Panc1 (cell line): ENCODE data around the gene USH2A. TPM values are rescaled to one million over a fixed set of nuclear protein-coding genes. Genes with fewer than 3 reads are reported as not detected.

Source experiments
- ATAC-seq: fragments of 200-7000 bp; cut with Tn5 transposase; 2 replicates; pipeline ENCODE4 v1.9.1; 2020; ENCODE audit warnings: mild to moderate bottlenecking, moderate library complexity
- BruUV-seq: library from RNA; stranded (reverse); fragments of 400-500 nt; replicated peaks from 2 replicates; lab custom pipeline; 2021; lab: Mats Ljungman, UMichigan
- CTCF ChIA-PET: fragments of 300-600 bp; sonication (Branson Sonifier 250); formaldehyde crosslinking; loops from one replicate; lab custom pipeline; 2022; ENCODE audit warnings: antibody characterized with exemption; lab: Charles Lee
- POLR2A ChIA-PET: fragments of 300-600 bp; sonication (Branson Sonifier 250); formaldehyde crosslinking; loops from one replicate; lab custom pipeline; 2022; ENCODE audit warnings: antibody characterized with exemption; lab: Charles Lee
- DNase-seq: peaks from one replicate; pipeline ENCODE4 v3.0.0-alpha.2; 2010; ENCODE audit warnings: low read depth, low spot score
- H3K27ac ChIP-seq: 2 replicates; pipeline ENCODE4 v1.5.1; 2011; ENCODE audit warnings: mild to moderate bottlenecking, low read length, inconsistent platforms
- H3K27me3 ChIP-seq: fragments of 200-500 bp; sonication (Bioruptor generic); 2 replicates; pipeline ENCODE4 v1.6.0; 2014; ENCODE audit warnings: low read length, inconsistent platforms; ENCODE audit not compliant: control insufficient read depth, insufficient read depth
- H3K36me3 ChIP-seq: fragments of 200-500 bp; sonication (Bioruptor generic); 2 replicates; pipeline ENCODE4 v1.5.1; 2014; ENCODE audit warnings: inconsistent platforms, mild to moderate bottlenecking, low read length, moderate library complexity; ENCODE audit not compliant: control insufficient read depth, insufficient read depth
- H3K4me1 ChIP-seq: 2 replicates; pipeline ENCODE4 v1.5.1; 2011; ENCODE audit warnings: inconsistent platforms, mild to moderate bottlenecking, low read length, moderate library complexity; ENCODE audit not compliant: control insufficient read depth, insufficient read depth
- H3K4me3 ChIP-seq, 2 experiments: 2 replicates each; pipeline ENCODE4 v1.5.1; 2011 to 2012; ENCODE audit warnings: low read depth in 2 of 2, low read length in 2 of 2, mild to moderate bottlenecking in 2 of 2, inconsistent platforms in 1 of 2, moderate library complexity in 1 of 2
- H3K9me3 ChIP-seq: fragments of 200-500 bp; sonication (Bioruptor generic); 2 replicates; pipeline ENCODE4 v1.5.1; 2014; ENCODE audit warnings: low read depth, mild to moderate bottlenecking, inconsistent platforms, low read length, moderate library complexity; ENCODE audit not compliant: control insufficient read depth, insufficient read depth
- CTCF ChIP-seq: fragments of 450-650 bp; IDR thresholded peaks from 2 replicates; pipeline ENCODE4 v1.5.1; 2017; ENCODE audit warnings: mild to moderate bottlenecking
- POLR2AphosphoS5 ChIP-seq: IDR thresholded peaks from 2 replicates; pipeline ENCODE4 v1.6.1; 2012; ENCODE audit warnings: mild to moderate bottlenecking, low read depth, low read length, moderate library complexity
- REST ChIP-seq, 2 experiments: IDR thresholded peaks; 2 replicates each; pipeline ENCODE4 v1.6.1; 2011 to 2012; ENCODE audit warnings: low read depth in 2 of 2, control low read depth in 1 of 2, low read length in 1 of 2, mild to moderate bottlenecking in 1 of 2, moderate library complexity in 1 of 2; ENCODE audit not compliant: insufficient read depth in 1 of 2
- SIN3A ChIP-seq: IDR thresholded peaks from 2 replicates; pipeline ENCODE4 v1.6.1; 2012; ENCODE audit warnings: low read depth, mild to moderate bottlenecking, low read length, moderate library complexity, borderline replicate concordance; ENCODE audit not compliant: insufficient read depth
- TCF7L2 ChIP-seq: IDR thresholded peaks from 2 replicates; pipeline ENCODE4 v1.6.1; 2011; ENCODE audit warnings: mild to moderate bottlenecking, low read depth, low read length, inconsistent platforms
- in situ Hi-C: cut with HindIII; loops from 2 replicates; pipeline ENCODE4 v1.10.0; 2016; ENCODE audit warnings: low sequenced_read_pairs, low pct_unique_long_range_greater_than_20kb
- intact Hi-C: fragments of 100-400 bp; cut with micrococcal nuclease; formaldehyde crosslinking; loops from one replicate; pipeline ENCODE4 v1.10.0; 2022; ENCODE audit not compliant: unreplicated experiment
- total RNA-seq: library from RNA; stranded (reverse); gene quantifications from one replicate; pipeline ENCODE4 v1.2.1, GENCODE V29; 2021; ENCODE audit not compliant: unreplicated experiment

Gene USH2A
- total RNA-seq, 1 experiment from 2014 or later: not detected

GRCh38 chr1:215987092-215987875 lies 436.0 kb downstream of the USH2A start:
- no TSS peak for BruUV-seq

GRCh38 chr1:215986401-215986800 lies 436.8 kb downstream of the USH2A start:
- intact Hi-C loops: no loop called here
- in situ Hi-C loops: no loop called here
- H3K4me3 ChIP-seq: no peak overlapping the region
- TF ChIP-seq TCF7L2: no peak
- no peak for TF ChIP-seq CTCF
- no peak for TF ChIP-seq POLR2AphosphoS5
- TF ChIP-seq SIN3A: no peak
- TF ChIP-seq REST (IDR thresholded peaks at IDR 0.05; ENCODE audit: insufficient read depth in 1 of 2, low read depth in 2 of 2, low read length in 1 of 2): no peak
- ATAC-seq: no peak
- no peaks in the 10 kb centered on the region for H3K36me3 ChIP-seq
- H3K9me3 ChIP-seq: 0 out of 2 replicates have a peak, but pooled peaks cover 3% of the 10 kb centered on the region
- H3K4me1 ChIP-seq: no peaks in the 10 kb centered on the region
- no TSS peak for BruUV-seq
- no peak for DNase-seq
- ChIA-PET POLR2A (no interaction called here), CTCF (no interaction called here)
- no peak overlapping the region for H3K27ac ChIP-seq
- no peaks in the 10 kb centered on the region for H3K27me3 ChIP-seq

More at GRCh38 chr1:215987092-215987875, 436.0 kb downstream of the USH2A start:
- Histone ChIP-seq H3K36me3 (no peaks in the 10 kb centered on the region), H3K27ac (no peak overlapping the region), H3K4me1 (no peaks in the 10 kb centered on the region), H3K9me3 (no peaks in the 10 kb centered on the region), H3K4me3 (no peak overlapping the region), H3K27me3 (no peaks in the 10 kb centered on the region)
- in situ Hi-C loops: no loop called here
- DNase-seq (no peak), ATAC-seq (no peak)
- CTCF ChIA-PET: no interaction called here
- POLR2A ChIA-PET: no interaction called here
- intact Hi-C loops: no loop called here
- TF ChIP-seq SIN3A (no peak), CTCF (no peak), POLR2AphosphoS5 (no peak), TCF7L2 (no peak), REST (IDR thresholded peaks at IDR 0.05; ENCODE audit: insufficient read depth in 1 of 2, low read depth in 2 of 2, low read length in 1 of 2) (no peak)
